Activated gamma-delta T cell treated with Interleukin-2 at 50 U/mL for 16 hours (primary cell): ENCODE results near the gene FXYD6.

Experiments
- DNase-seq: peaks from one replicate; pipeline ENCODE4 v3.0.0-alpha.2; 2020

Gene FXYD6

GRCh38 chr11:117909611-117910382, 33.3 kb upstream of the FXYD6 start:
- DNase-seq, result no peak

- no peak for DNase-seq
Observed at GRCh38 chr11:117908959-117909610, 32.6 kb upstream of the FXYD6 start.

GRCh38 chr11:117908109-117908895, 31.8 kb upstream of the FXYD6 start:
- DNase-seq, result no peak

- peak; percentile 34 for DNase-seq
Observed at GRCh38 chr11:117907276-117908108, 31.0 kb upstream of the FXYD6 start.

GRCh38 chr11:117906710-117907109, 30.3 kb upstream of the FXYD6 start:
- no peak for DNase-seq

- DNase-seq, result no peak
Observed at GRCh38 chr11:117906126-117906525, 29.7 kb upstream of the FXYD6 start.

- no peak for DNase-seq
Observed at GRCh38 chr11:117905524-117905923, 29.1 kb upstream of the FXYD6 start.

- DNase-seq, result no peak
Observed at GRCh38 chr11:117903505-117904382, 27.3 kb upstream of the FXYD6 start.

- no peak for DNase-seq
Observed at GRCh38 chr11:117902001-117902845, 25.8 kb upstream of the FXYD6 start.

- no peak for DNase-seq
Observed at GRCh38 chr11:117901601-117902000, 25.1 kb upstream of the FXYD6 start.

- DNase-seq, result no peak
Observed at GRCh38 chr11:117900720-117901440, 24.4 kb upstream of the FXYD6 start.

- DNase-seq, result no peak
Observed at GRCh38 chr11:117900121-117900648, 23.7 kb upstream of the FXYD6 start.

GRCh38 chr11:117898059-117898458, 21.6 kb upstream of the FXYD6 start:
- DNase-seq, result no peak

GRCh38 chr11:117892651-117893050, 16.2 kb upstream of the FXYD6 start:
- no peak for DNase-seq

GRCh38 chr11:117891362-117891761, 14.9 kb upstream of the FXYD6 start:
- DNase-seq, result no peak

GRCh38 chr11:117888139-117888566, 11.7 kb upstream of the FXYD6 start:
- DNase-seq, result no peak

- no peak for DNase-seq
Observed at GRCh38 chr11:117887431-117888138, 11.1 kb upstream of the FXYD6 start.

- DNase-seq, result no peak
Observed at GRCh38 chr11:117885777-117886176, 9.3 kb upstream of the FXYD6 start.

- DNase-seq, result no peak
Observed at GRCh38 chr11:117884994-117885393, 8.5 kb upstream of the FXYD6 start.
